IMR-90 (cell line): Measurements from ENCODE around the gene RASGRF2. TPM values are rescaled to one million over a fixed set of nuclear protein-coding genes. Genes with fewer than 3 reads are reported as not detected.

Source experiments
- ATAC-seq: fragments of 200-7000 bp; cut with Tn5 transposase; 2 replicates; pipeline ENCODE4 v1.9.1; 2020; ENCODE audit warnings: low read depth, mild to moderate bottlenecking, moderate library complexity
- BruUV-seq: library from RNA; stranded (reverse); fragments of 400-500 nt; replicated peaks from 2 replicates; lab custom pipeline; 2021; lab: Mats Ljungman, UMichigan
- CTCF ChIA-PET: fragments of 300-600 bp; formaldehyde crosslinking; extraction: SDS; loops from one replicate; lab custom pipeline; 2021; ENCODE audit warnings: antibody characterized with exemption; lab: Yijun Ruan, JAX
- POLR2A ChIA-PET: fragments of 300-600 bp; sonication (Branson Sonifier 250); formaldehyde crosslinking; loops from one replicate; lab custom pipeline; 2022; ENCODE audit warnings: antibody characterized with exemption; ENCODE audit not compliant: unreplicated experiment; lab: Charles Lee
- DNase-seq: peaks from one replicate; pipeline ENCODE4 v3.0.0; 2013
- H2AFZ ChIP-seq: replicated peaks from 2 replicates; pipeline ENCODE3; 2013; ENCODE audit warnings: low read length, mild to moderate bottlenecking; ENCODE audit not compliant: poor library complexity
- H2AK5ac ChIP-seq: 2 replicates; pipeline ENCODE4 v1.6.1; 2013; ENCODE audit warnings: low read depth, low read length, inconsistent platforms
- H2AK9ac ChIP-seq: replicated peaks from 2 replicates; pipeline ENCODE3; 2013; ENCODE audit warnings: mild to moderate bottlenecking, low read depth, low read length, moderate library complexity; ENCODE audit not compliant: poor library complexity
- H2BK120ac ChIP-seq: 2 replicates; pipeline ENCODE4 v1.6.1; 2013; ENCODE audit warnings: low read depth, low read length, inconsistent platforms
- H2BK15ac ChIP-seq: 3 replicates; pipeline ENCODE4 v1.6.1; 2013; ENCODE audit warnings: low read depth, low read length, inconsistent platforms
- H2BK20ac ChIP-seq: 2 replicates; pipeline ENCODE4 v1.6.1; 2013; ENCODE audit warnings: low read depth, mild to moderate bottlenecking, inconsistent platforms, low read length, moderate library complexity
- H2BK5ac ChIP-seq: 2 replicates; pipeline ENCODE4 v1.6.1; 2013; ENCODE audit warnings: mild to moderate bottlenecking, low read depth, low read length, inconsistent platforms; ENCODE audit not compliant: poor library complexity, severe bottlenecking
- H3K14ac ChIP-seq: replicated peaks from 2 replicates; pipeline ENCODE4 v1.6.1; 2013; ENCODE audit warnings: low read depth, low read length, inconsistent platforms
- H3K18ac ChIP-seq: 2 replicates; pipeline ENCODE4 v1.6.1; 2013; ENCODE audit warnings: low read depth, low read length, control low read depth
- H3K23ac ChIP-seq: 2 replicates; pipeline ENCODE4 v1.6.1; 2013; ENCODE audit warnings: low read depth, low read length, inconsistent platforms
- H3K27ac ChIP-seq: 2 replicates; pipeline ENCODE4 v1.5.1; 2013; ENCODE audit warnings: mild to moderate bottlenecking, control low read depth, low read length; ENCODE audit not compliant: insufficient read depth
- H3K27me3 ChIP-seq: 2 replicates; pipeline ENCODE4 v1.6.1; 2013; ENCODE audit warnings: low read length; ENCODE audit not compliant: control insufficient read depth, insufficient read depth
- H3K36me3 ChIP-seq: 2 replicates; pipeline ENCODE4 v1.6.1; 2013; ENCODE audit warnings: low read length, mixed read lengths; ENCODE audit not compliant: control insufficient read depth, insufficient read depth
- H3K4ac ChIP-seq: 2 replicates; pipeline ENCODE4 v1.6.1; 2013; ENCODE audit warnings: low read depth, low read length, inconsistent platforms
- H3K4me1 ChIP-seq: 2 replicates; pipeline ENCODE4 v1.6.1; 2013; ENCODE audit warnings: low read length, mixed read lengths; ENCODE audit not compliant: control insufficient read depth, insufficient read depth
- H3K4me2 ChIP-seq: 2 replicates; pipeline ENCODE4 v1.6.1; 2013; ENCODE audit warnings: low read depth, mild to moderate bottlenecking, control low read depth, low read length, moderate library complexity
- H3K4me3 ChIP-seq: 2 replicates; pipeline ENCODE4 v1.5.1; 2013; ENCODE audit warnings: low read depth, mild to moderate bottlenecking, control low read depth, low read length, moderate library complexity; ENCODE audit not compliant: insufficient read depth
- H3K56ac ChIP-seq: 2 replicates; pipeline ENCODE4 v1.6.1; 2013; ENCODE audit warnings: low read length, inconsistent platforms; ENCODE audit not compliant: insufficient read depth; ENCODE audit errors: extremely low read depth
- H3K79me1 ChIP-seq, 2 experiments: 2 replicates each; pipeline ENCODE4 v1.6.1; 2013; ENCODE audit warnings: low read length in 2 of 2, inconsistent platforms in 1 of 2, low read depth in 1 of 2
- H3K9ac ChIP-seq: 2 replicates; pipeline ENCODE4 v1.6.1; 2013; ENCODE audit warnings: low read depth, low read length, control low read depth
- H3K9me1 ChIP-seq: 2 replicates; pipeline ENCODE4 v1.6.1; 2013; ENCODE audit warnings: low read length, inconsistent platforms; ENCODE audit not compliant: insufficient read depth
- H3K9me3 ChIP-seq: 2 replicates; pipeline ENCODE4 v1.6.1; 2013; ENCODE audit warnings: low read length; ENCODE audit not compliant: control insufficient read depth, insufficient read depth
- H4K20me1 ChIP-seq: 2 replicates; pipeline ENCODE4 v1.6.1; 2013; ENCODE audit warnings: low read length, inconsistent platforms; ENCODE audit not compliant: insufficient read depth
- H4K5ac ChIP-seq: 2 replicates; pipeline ENCODE4 v1.6.1; 2013; ENCODE audit warnings: mild to moderate bottlenecking, low read depth, low read length, control low read depth
- H4K8ac ChIP-seq, 2 experiments: 2 replicates each; pipeline ENCODE4 v1.6.1; 2013; ENCODE audit warnings: low read depth in 2 of 2, low read length in 2 of 2, control low read depth in 1 of 2, inconsistent platforms in 1 of 2
- H4K91ac ChIP-seq: 2 replicates; pipeline ENCODE4 v1.6.1; 2013; ENCODE audit warnings: low read depth, low read length, inconsistent platforms; ENCODE audit not compliant: insufficient read depth
- FOS ChIP-seq: fragments of 150-350 bp; IDR thresholded peaks from 2 replicates; pipeline ENCODE4 v1.6.1; 2016; ENCODE audit warnings: low read depth, low read length
- MXI1 ChIP-seq: IDR thresholded peaks from 2 replicates; pipeline ENCODE4 v1.6.1; 2012; ENCODE audit warnings: low read depth, mild to moderate bottlenecking, low read length, moderate library complexity, borderline replicate concordance
- POLR2A ChIP-seq: IDR thresholded peaks from 2 replicates; pipeline ENCODE4 v1.6.1; 2012; ENCODE audit warnings: mild to moderate bottlenecking, low read depth, low read length
- RCOR1 ChIP-seq: IDR thresholded peaks from 2 replicates; pipeline ENCODE4 v1.6.1; 2012; ENCODE audit warnings: mild to moderate bottlenecking, low read length, improper control_type of control experiment; ENCODE audit not compliant: insufficient replicate concordance
- USF2 ChIP-seq: fragments of 150-350 bp; IDR thresholded peaks from 2 replicates; pipeline ENCODE4 v1.6.1; 2017; ENCODE audit warnings: mild to moderate bottlenecking, antibody characterized with exemption, low read length, low read depth
- WGBS, 2 experiments: methylation state at CpG; one replicate each; pipeline versions ENCODE4 v1.1.5 to v1.1.7; 2013; ENCODE audit warnings: missing lambda C conversion rate in 2 of 2; ENCODE audit not compliant: insufficient read length in 1 of 2; ENCODE audit errors: extremely low coverage in 2 of 2; 5-methylcytosine and 5-hydroxymethylcytosine counted together
- dilution Hi-C: fragments of 300-500 bp; cut with HindIII; formaldehyde crosslinking; loops from one replicate; pipeline ENCODE4 v1.14.3; 2018; ENCODE audit warnings: low sequenced_read_pairs; ENCODE audit not compliant: unreplicated experiment
- in situ Hi-C: fragments of 300-500 bp; cut with MboI; formaldehyde crosslinking; loops from 3 replicates; pipeline ENCODE4 v1.14.3; 2019; ENCODE audit warnings: low sequenced_read_pairs, inconsistent platforms, mixed read lengths
- intact Hi-C: fragments of 100-400 bp; cut with micrococcal nuclease; formaldehyde crosslinking; loops from 2 replicates; pipeline ENCODE4 v1.10.0; 2022
- polyA plus RNA-seq, 3 experiments: library from polyadenylated mRNA; depleted of rRNA; stranded (reverse); fragments of >200 nt; gene quantifications; 2 replicates each; pipeline ENCODE4 v1.2.3, GENCODE V29; 2012; ENCODE audit warnings: low replicate concordance in 1 of 3
- total RNA-seq: library from RNA; depleted of rRNA; stranded (reverse); fragments of >200 nt; gene quantifications from 2 replicates; pipeline ENCODE4 v1.2.3, GENCODE V29; 2012

RASGRF2 gene
- total and polyA plus RNA-seq, 2 of the 4 experiments (the other 2 are of a cell fraction), result 2.9 to 5.0 TPM

DNA sequence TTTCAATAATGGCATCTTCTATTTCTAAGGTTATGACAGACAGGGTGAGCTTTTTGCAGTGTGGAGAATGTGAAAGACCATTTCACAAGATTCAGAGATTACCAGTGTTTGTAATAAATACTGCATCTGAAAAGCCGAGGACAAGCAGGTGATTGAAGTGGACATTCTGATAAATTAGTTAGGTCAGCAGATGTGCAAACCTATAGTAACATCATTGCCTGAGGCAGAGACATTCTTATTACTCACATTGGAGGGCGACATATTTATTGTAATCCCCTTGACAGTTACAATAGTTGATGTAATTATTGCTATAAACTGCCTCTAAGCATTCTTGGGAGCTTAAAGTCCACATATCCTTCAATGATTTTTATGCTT is 3.3 kb downstream of the RASGRF2 start:
- Histone ChIP-seq H2BK20ac (peak overlapping the region; percentile 86), H2AK9ac (no peak overlapping the region), H3K9me3 (no peaks in the 10 kb centered on the region), H3K27me3 (no peaks in the 10 kb centered on the region), H3K4me3 (peak overlapping the region; percentile 12; the same call in 1 of the 2 replicates), H3K27ac (peak overlapping the region; percentile 18; the same call in 1 of the 2 replicates), H2BK15ac (peak overlapping the region; percentile 21; the same call in 2 of the 3 replicates), H3K79me1 (peaks cover 5 to 30% of the 10 kb centered on the region in 2 experiments), H2AK5ac (peak overlapping the region; percentile 33; the same call in 1 of the 2 replicates), H2BK120ac (peak overlapping the region; percentile 75), H3K9ac (peak overlapping the region; percentile 13; the same call in 1 of the 2 replicates), H3K23ac (peak overlapping the region; percentile 90), H3K4me1 (peaks cover 9% of the 10 kb centered on the region), H3K56ac (peak overlapping the region; percentile 47; the same call in 1 of the 2 replicates), H3K4ac (peak overlapping the region; percentile 82; the same call in 1 of the 2 replicates), H3K9me1 (peaks cover 8% of the 10 kb centered on the region), H4K8ac (peak overlapping the region; percentile 33 to 70; a peak in 3 of 4 replicates), H2BK5ac (peak overlapping the region; percentile 88), H4K91ac (no peak overlapping the region), H3K36me3 (no peaks in the 10 kb centered on the region), H4K5ac (peak overlapping the region; percentile 81), H3K4me2 (peak overlapping the region; percentile 98), H3K14ac (peak overlapping the region; percentile 75), H4K20me1 (no peaks in the 10 kb centered on the region), H2AFZ (no peak overlapping the region), H3K18ac (peak overlapping the region; percentile 72; the same call in 1 of the 2 replicates)
- no peak for ATAC-seq
- POLR2A ChIA-PET, result interaction anchor here (0.5 kb wide), 1 partner anchor 55 kb away, joined by 3 read pairs; no protein-coding TSS in a partner anchor
- TF ChIP-seq RCOR1 (no peak), POLR2A (no peak), MXI1 (no peak), USF2 (no peak), FOS (no peak)
- intact Hi-C loops, result loop anchor here (5.0 to 10.0 kb wide), 3 partner anchors 104 to 331 kb away; no protein-coding TSS in a partner anchor
- WGBS, 2 experiments, result no CpG with 5 or more reads among the region's 2 CpGs
- in situ Hi-C loops, result no loop called here
- dilution Hi-C loops, result no loop called here
- CTCF ChIA-PET, result interaction anchor here (0.7 to 1.1 kb wide), 3 partner anchors 145 to 251 kb away, joined by 3 to 5 read pairs (median 3); no protein-coding TSS in a partner anchor
- BruUV-seq, result no TSS peak
- peak; percentile 3 for DNase-seq
